ENCODE results near the gene SH3BGRL.

Gene SH3BGRL

GRCh38 chrX:81201671-81202455 lies at the start of gene SH3BGRL, which contains the start of gene HMGN5:
TSS of gene SH3BGRL (plus strand) at chrX:81202102. CDS start at chrX:81202201, 99 bp downstream.
TSS of gene HMGN5 (minus strand) at chrX:81201913. CDS start at chrX:81121549, 80,364 bp downstream.
- DNase-seq = peak; percentile 73

- no peak for DNase-seq
Measured at GRCh38 chrX:81168391-81168790, 33.5 kb upstream of the SH3BGRL start.

- DNase-seq = no peak
Measured at GRCh38 chrX:81174286-81174685, 27.6 kb upstream of the SH3BGRL start.

GRCh38 chrX:81195259-81195658 lies 6.6 kb upstream of the SH3BGRL start:
- DNase-seq = no peak

- DNase-seq = peak; percentile 0
Measured at GRCh38 chrX:81195712-81196111, 6.2 kb upstream of the SH3BGRL start.

- no peak for DNase-seq
Measured at GRCh38 chrX:81201071-81201470, 831 bp upstream of the SH3BGRL start.

GRCh38 chrX:81202456-81202819 lies 536 bp downstream of the SH3BGRL start:
- DNase-seq = no peak

GRCh38 chrX:81202943-81203342 lies 1.0 kb downstream of the SH3BGRL start:
- DNase-seq = no peak

- DNase-seq = no peak
Measured at GRCh38 chrX:81205551-81205950, 3.6 kb downstream of the SH3BGRL start.

GRCh38 chrX:81206476-81206875 lies 4.6 kb downstream of the SH3BGRL start:
- DNase-seq = no peak

GRCh38 chrX:81208916-81209315 lies 7.0 kb downstream of the SH3BGRL start:
- no peak for DNase-seq

- DNase-seq = no peak
Measured at GRCh38 chrX:81215685-81216084, 13.8 kb downstream of the SH3BGRL start.

- no peak for DNase-seq
Measured at GRCh38 chrX:81229229-81229628, 27.3 kb downstream of the SH3BGRL start.

- DNase-seq = no peak
Measured at GRCh38 chrX:81229901-81230300, 28.0 kb downstream of the SH3BGRL start.

GRCh38 chrX:81231476-81231875 lies 29.6 kb downstream of the SH3BGRL start:
- DNase-seq = no peak

GRCh38 chrX:81232218-81232617 lies 30.3 kb downstream of the SH3BGRL start:
- no peak for DNase-seq

- DNase-seq = no peak
Measured at GRCh38 chrX:81237516-81237915, 35.6 kb downstream of the SH3BGRL start.

GRCh38 chrX:81238166-81238565 lies 36.3 kb downstream of the SH3BGRL start:
- no peak for DNase-seq

GRCh38 chrX:81240701-81241331 lies 38.9 kb downstream of the SH3BGRL start:
- DNase-seq = no peak

GRCh38 chrX:81241753-81242152 lies 39.9 kb downstream of the SH3BGRL start:
- no peak for DNase-seq

GRCh38 chrX:81255876-81256275 lies 54.0 kb downstream of the SH3BGRL start:
- DNase-seq = no peak

- no peak for DNase-seq
Measured at GRCh38 chrX:81257817-81258216, 55.9 kb downstream of the SH3BGRL start.

- no peak for DNase-seq
Measured at GRCh38 chrX:81259020-81259713, 57.3 kb downstream of the SH3BGRL start.
